K562 (cell line): ENCODE measurements around the gene DPP10. TPM values are rescaled to one million over a fixed set of nuclear protein-coding genes. Genes with fewer than 3 reads are reported as not detected.

Source experiments
- E2F3 ChIP-seq: fragments of 250-450 bp; sonication (Bioruptor Pico); IDR thresholded peaks from 2 replicates; pipeline ENCODE4 v1.4.0; 2020; ENCODE audit warnings: mild to moderate bottlenecking
- FOXJ3 ChIP-seq: sonication (generic); formaldehyde crosslinking; IDR thresholded peaks from 2 replicates; pipeline ENCODE4 v1.4.0; 2020; ENCODE audit warnings: mild to moderate bottlenecking, missing genetic modification reagents
- GTF2B ChIP-seq: IDR thresholded peaks from 2 replicates; pipeline ENCODE4 v1.6.1; 2011; ENCODE audit not compliant: insufficient read length; ENCODE audit errors: extremely low read depth
- HNRNPUL1 ChIP-seq: fragments of 200-400 bp; formaldehyde crosslinking; IDR thresholded peaks from 2 replicates; pipeline ENCODE4 v1.6.1; 2017; ENCODE audit warnings: low read length
- MAFK ChIP-seq: IDR thresholded peaks from 2 replicates; pipeline ENCODE4 v1.6.1; 2011; ENCODE audit warnings: low read length, improper control_type of control experiment
- NFATC3 ChIP-seq: fragments of 450-650 bp; IDR thresholded peaks from 2 replicates; pipeline ENCODE4 v1.6.1; 2017; ENCODE audit warnings: mild to moderate bottlenecking
- NKRF ChIP-seq: fragments of 450-650 bp; IDR thresholded peaks from 2 replicates; pipeline ENCODE4 v1.6.1; 2016; ENCODE audit warnings: borderline replicate concordance
- NR0B1 ChIP-seq: fragments of 450-650 bp; IDR thresholded peaks from one replicate; pipeline ENCODE4 v1.6.1; 2018; ENCODE audit warnings: mild to moderate bottlenecking, moderate library complexity; ENCODE audit not compliant: partially characterized antibody
- ZBTB2 ChIP-seq: fragments of 450-650 bp; IDR thresholded peaks from 2 replicates; pipeline ENCODE4 v1.6.1; 2016; ENCODE audit warnings: antibody characterized with exemption
- polyA plus RNA-seq, 8 experiments: library from polyadenylated mRNA; depleted of rRNA in 4 of 8; stranded (reverse) in 5 of 8; unstranded in 3 of 8; fragments of >200 nt; fragmentation: Nextera tagmentation in 2 of 8; fragmentation: Illumina TruSeq in 1 of 8; extraction: Ambion mirVana in 2 of 8; extraction: Trizol in 1 of 8; gene quantifications; 2 replicates each; pipeline versions ENCODE4 v1.2.1 to v1.2.3, GENCODE V29; 2011 to 2014; ENCODE audit warnings: inconsistent platforms in 1 of 8, missing spikeins in 1 of 8
- total RNA-seq, 7 experiments: library from RNA; depleted of rRNA in 6 of 7; stranded (reverse); fragments of >200 nt in 6 of 7; fragmentation: Illumina TruSeq in 2 of 7; extraction: Trizol in 2 of 7; gene quantifications; 2 replicates each; pipeline versions ENCODE4 v1.2.1 to v1.2.3, GENCODE V29; 2011 to 2021; ENCODE audit warnings: low replicate concordance in 1 of 7

The DPP10 gene
- total and polyA plus RNA-seq, 9 of the 15 experiments (the other 6 are each of a cell fraction or from before 2014, with no cell fraction given), result not detected

- TF ChIP-seq NR0B1 (no peak), ZBTB2 (no peak), MAFK (no peak), HNRNPUL1 (no peak), FOXJ3 (CRISPR knock-in tag) (no peak), NKRF (no peak), E2F3 (CRISPR knock-in tag) (no peak), GTF2B (no peak), NFATC3 (no peak)
These were observed 483.1 kb downstream of the DPP10 start (continued) for GRCh38 chr2:114925296-114926255.
